Activated T-helper 1 cell treated with Interleukin-2 at 50 U/mL for 16 hours (primary cell): ENCODE results near the gene CEP104.
"Not testable (repeated sequence)": the region's sequence is repeated elsewhere in the genome, so short reads cannot be mapped to it uniquely, and the experiment has no call there.

Source experiments
- DNase-seq: peaks from one replicate; pipeline ENCODE4 v3.0.0-alpha.2; 2020; ENCODE audit warnings: low read depth

CEP104 gene

DNA sequence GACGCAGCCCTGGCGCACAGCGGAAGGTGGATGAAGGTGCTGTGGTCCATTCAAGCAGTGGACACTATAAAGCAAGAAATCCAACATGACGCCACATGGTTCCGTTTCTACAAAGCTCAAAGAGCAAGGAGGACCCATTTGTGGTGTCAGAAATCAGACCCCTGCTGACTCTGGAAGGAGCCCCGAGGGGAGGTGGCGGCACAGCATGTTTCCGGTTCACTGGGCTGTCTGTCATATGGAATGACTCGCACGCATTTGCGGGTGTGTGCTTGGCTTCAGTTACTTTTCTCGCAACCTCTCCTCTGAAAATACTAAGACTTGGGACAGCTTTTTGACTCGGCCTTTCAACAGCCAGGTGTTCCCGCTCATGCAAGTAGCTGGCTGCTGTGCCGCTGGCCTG lies 31.7 kb downstream of the CEP104 start:
- no peak for DNase-seq

DNA sequence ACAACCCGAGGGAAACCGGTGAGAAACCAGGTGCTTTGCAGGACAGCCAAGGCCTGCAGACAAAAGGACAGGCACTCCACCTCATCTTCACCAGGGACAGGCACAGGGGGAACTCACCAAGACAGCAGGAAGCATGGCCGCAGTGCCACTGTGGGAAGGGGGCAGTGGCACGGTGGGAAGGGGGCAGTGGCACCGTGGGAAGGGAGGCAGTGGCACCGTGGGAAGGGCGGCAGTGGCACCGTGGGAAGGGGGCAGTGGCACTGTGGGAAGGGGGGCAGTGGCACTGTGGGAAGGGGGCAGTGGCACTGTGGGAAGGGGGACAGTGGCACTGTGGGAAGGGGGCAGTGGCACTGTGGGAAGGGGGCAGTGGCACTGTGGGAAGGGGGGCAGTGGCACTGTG lies 32.4 kb downstream of the CEP104 start:
- DNase-seq = no peak

DNA sequence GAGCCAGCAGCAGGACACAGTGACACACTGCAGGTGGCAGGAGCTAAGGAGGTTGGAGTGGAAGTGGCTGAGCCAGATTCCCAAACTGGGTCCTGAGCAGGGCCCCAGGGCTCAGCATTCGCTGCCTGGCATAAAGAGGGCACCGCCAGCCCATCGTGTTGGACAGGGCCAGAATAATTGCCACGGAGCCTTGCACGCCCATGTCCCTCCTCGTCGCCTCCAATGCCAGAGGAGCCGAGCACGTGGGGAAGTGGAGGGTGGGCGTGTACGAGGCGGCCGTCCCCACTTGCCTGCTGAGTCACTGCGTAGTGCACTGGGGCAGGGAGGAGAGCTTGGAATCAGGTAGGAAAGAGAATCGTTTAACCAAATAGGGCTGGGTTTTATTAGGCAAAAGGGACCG lies 34.6 kb downstream of the CEP104 start:
- no peak for DNase-seq

DNA sequence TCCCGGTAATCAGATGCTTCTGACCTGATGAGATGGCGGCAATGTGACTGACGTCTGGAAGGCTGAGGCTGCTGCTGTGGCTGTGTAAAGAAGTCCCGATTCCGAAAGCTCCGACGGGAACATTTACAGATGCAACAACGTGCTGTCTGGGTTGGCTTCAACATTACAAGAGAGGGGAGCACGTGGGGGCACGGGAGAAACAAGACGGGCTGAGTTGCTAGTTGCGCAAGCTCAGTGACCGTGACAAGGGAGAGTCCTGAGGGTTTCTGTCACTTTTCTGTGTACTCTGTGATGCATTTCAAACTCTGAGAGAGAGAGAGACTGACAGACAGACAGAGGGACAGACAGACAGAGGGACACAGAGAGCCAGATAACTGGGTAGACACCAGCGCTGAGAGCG lies 35.1 kb downstream of the CEP104 start:
- DNase-seq = no peak

DNA sequence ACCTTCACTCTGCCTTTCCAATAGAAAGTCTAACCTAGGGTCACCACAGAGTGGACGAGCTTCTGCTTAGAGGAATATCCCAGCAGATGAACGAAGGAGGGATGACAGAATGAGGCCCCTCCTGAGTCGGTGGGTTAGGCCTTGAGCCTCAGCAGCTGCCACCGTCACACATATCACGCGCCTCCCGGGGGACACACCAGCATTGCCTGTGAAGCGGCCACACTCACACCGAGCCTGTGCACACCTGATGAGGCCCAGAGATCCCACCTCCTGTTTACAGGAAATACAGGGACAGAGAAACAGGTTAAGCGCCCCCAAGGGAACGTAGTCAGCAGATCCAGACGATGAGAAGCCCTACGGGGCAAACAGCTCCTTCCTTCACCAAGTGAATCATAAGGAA lies 35.6 kb downstream of the CEP104 start:
- DNase-seq = no peak

DNA sequence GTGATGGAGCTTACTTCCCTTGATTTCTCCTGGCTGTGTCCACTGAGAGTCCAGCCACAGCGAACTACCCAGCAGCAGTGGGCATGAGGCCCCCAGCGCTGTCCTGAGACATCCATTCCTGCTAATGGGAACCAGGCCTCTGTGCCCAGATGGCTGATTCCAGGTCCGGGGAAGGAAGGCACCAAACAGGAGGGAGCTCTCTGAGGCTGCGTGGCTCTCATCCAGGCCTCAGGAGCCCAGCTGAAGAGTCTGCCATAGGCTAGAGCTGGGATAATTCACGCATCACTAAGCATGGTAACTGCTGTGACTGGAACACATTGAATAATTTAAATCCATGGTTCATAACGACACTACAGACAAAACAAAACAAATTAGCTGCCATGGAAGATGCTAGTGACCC lies 36.0 kb downstream of the CEP104 start:
- DNase-seq = no peak

DNA sequence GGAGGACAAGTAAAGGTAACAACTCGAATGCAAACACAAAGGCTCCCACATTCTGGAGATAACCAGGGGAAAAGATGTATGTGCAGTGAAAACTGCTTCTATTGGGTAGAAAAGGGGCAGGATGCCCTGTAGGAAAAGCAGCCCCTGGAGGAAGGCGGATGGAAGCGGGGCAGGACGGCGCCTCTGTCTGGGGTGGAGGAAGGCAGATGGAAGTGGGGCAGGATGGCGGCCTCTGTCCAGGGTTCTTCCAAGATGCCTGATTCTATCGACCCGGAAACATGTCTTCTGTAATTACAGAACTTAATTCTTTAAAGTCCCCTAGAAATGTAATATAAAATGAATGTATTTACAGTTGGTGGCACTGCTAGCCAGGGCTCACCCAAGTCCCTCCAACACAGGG lies 36.7 kb downstream of the CEP104 start:
- DNase-seq = no peak

DNA sequence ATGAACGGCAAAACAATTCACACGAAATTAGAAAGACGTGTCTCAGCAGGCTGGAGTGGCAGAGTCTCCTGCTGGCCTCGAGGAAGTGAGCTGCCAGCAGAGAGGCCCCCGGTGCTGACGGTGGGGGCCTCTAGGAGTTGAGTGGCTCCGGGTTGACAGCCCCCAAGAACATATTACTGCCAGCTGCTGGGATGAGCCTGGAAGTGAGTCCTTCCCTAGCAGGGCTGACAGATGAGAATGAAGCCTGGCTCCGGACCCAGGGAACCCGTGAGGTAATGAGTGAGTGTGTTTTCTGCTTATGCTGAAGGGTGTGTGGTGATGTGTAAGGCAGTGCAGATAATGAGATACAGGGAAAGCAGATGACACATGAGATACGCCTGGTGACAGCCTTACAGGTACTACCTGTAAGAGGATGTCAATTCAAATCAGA lies 37.2 kb downstream of the CEP104 start:
- DNase-seq = no peak

DNA sequence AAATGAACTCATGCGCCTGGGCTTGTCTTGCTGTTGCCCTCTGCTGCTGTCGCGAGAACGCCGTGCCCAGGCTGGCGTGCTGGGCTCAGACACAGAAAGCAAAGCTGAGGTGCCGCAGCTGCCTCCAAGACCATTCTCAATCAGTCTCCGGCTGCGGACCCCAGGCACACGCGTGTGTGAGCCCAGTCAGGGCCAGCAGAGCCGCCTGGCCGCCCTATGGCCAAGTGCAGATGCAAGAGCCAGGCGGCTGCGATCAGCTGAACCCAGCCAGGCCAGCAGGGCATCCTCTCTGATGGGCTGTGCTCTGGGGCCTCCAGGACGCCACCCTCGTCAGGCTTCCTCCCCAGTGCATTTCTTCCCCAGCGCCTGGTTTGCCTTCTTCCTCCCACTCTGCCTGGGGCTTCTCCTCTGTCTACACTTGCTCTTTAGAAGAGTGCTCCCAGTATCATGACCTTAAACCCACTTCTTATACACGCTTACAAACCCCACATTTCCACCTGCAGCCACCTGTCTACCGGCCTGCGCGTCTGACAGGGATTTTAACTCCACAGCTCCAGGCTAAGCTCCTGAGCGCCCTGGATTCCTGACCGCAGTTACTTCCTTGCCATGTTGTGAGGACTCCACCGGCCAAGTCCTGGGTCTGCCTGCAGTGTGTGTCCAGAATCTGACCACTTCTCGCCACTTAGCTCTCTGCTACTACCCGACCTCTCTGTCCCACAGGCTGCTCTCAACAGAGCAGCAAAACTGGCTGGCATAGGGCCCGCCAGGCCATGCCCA lies 39.0 kb downstream of the CEP104 start:
- DNase-seq = no peak

DNA sequence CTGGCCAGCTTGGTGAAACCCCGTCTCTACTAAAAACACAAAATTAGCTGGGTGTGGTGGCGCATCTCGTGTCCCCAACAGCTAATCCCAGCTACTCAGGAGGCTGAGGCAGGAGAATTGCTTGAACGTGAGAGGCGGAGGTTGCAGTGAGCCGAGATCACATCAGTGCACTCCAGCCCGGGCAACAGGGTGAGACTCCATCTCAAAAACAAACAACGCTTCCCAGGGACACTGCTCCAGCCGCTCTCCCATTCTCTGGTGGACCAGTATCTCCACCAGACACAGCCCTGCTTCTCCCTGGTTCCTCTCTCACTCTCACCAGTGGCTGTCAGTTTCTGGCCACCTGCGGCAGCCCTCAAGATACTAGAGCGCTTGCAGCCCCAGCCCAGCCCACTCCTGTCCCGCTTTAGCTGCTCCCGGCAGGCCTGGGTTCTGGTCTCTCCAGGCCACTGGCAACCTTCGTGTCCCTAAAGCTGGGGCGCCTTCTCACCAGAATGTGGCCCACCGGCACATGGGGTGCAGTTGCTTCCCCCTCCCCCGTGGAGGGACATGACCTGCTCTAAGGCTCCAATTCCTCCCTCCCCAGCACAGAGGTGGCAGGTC lies 39.8 kb downstream of the CEP104 start:
- DNase-seq = no peak

DNA sequence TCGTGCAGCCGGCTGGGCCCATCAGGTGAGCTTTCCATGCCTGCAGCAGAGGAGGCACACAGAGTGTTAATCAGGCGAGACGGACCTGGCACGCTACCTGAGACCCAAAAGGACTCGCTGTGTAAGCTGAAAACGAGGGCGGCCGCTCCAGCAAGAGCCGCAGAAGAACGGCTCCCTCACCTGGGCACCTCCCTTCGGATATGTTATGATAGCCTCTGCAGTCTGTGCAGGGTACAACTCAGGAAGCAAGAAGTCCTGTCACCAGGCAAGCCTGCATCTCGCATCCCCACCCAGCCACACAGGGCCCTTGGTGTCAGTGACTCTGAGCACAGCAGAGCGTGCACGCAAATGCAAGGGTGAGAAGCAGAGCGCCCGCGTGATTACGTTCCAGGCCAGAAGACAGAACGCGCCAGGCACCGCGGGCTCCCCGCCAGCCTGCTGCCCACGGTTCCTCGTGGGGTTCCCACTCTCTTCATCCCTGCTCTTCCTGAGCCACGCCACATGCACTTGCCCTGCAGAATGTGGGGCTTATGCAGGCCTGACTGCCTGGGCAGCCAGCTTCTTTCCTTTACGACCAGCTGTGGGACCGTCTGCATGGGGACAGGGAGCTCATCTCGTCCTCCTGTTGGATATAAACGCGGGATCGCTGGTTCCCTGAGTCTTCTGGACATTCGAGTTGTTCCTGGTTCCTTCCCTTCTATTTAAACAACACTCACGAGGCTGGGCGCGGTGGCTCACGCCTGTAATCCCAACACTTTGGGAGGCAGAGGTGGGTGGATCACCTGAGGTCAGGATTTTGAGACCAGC lies 40.5 kb downstream of the CEP104 start:
- no peak for DNase-seq

DNA sequence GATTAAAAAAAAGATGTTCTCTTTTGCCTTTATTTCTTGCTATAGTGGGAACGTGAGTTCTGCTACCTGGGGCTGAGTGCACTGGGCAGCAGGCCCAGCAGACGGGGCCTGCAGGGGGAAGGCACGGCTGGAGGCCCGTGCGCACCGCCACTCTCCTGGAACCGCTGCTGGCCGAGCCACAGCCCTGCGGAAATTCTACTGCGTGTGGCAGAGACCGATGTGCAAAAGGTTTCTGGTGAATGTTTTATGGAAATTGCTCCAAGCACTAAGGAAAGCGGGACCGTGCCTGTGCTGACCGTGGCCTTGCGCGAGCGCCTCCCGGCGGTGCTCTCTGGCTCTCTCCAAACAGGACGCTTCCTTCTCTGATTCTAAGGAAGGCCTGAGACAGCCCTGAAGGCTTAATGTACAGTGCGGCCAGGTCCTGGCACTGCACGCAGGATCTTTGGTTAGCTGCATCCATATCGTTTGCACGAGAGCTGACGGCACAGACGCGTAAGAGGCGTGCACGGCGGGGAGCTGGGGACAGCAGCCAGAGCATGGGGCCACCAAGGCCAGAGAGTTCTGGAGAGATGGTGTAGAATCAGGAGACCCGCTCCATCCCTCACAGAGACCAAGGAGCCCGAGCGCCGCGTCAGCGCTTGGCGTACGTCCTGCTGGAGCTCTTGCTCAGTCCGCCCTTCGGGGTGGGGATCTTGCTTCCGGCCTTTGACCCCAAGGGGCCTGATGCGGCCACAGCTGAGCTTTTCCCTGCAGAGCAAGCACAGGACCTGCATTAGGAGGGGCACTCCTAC lies 42.0 kb downstream of the CEP104 start:
- no peak for DNase-seq

DNA sequence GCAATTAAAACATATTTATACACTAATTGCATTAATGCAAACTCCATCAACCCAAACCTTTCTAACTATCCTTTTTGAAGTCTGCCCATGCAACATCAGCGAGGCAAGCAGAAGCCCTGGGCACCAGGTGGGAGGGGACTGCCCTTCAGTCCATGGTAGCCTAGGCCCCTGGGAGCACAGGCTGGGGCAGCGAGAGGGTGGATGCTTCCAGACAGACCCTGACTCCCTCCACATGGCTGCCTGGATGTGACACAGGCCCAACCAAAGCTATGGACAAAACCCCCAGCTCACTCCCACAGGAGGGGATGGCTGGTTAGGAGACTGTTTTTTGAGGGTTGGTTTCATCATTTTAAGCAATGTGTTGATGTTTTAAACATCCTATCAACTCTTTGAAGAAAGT lies 42.9 kb downstream of the CEP104 start:
- no peak for DNase-seq

DNA sequence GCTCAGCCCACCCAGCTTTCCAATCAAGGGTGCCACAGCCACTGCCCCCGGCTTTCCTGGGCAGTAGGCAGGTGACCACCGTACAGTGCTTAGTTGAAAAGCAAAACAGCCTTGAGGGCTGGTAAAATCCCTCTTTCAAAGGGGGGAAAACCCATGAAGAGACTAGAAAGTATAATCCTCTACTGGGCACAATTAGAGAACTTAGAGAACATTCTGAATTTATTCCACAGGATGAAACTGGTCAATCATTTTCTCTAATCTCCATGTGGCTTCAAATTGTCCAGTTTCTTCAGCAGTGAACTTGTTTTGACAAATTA lies 45.5 kb downstream of the CEP104 start:
- DNase-seq = no peak

DNA sequence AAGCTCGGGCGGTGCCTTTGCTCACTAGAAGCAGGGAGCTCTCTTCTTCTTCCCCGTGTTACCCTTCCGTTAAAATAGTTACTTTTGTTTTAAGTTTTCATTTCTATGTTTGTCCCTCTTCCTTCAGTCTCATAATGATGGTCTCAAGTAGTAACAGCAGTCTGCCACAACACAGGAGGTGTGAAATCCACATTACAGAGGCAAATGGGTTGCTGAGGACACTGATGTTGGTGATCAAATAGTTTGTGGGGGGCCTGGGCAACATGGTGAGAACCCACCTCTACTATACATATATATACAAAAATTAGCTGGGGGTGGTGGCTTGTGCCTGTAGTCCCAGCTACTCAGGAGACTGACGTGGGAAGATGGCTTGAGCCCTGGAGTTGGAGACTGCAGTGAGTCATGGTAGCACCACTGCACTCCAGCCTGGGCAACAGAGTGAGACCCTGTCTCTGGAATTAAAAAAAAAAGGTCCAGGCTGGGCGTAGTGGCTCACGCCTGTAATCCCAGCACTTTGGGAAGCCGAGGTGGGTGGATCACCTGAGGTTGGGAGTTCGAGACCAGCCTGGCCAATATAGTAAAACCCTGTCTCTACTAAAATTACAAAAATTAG lies 46.8 kb downstream of the CEP104 start:
- not testable (repeated sequence) for DNase-seq

DNA sequence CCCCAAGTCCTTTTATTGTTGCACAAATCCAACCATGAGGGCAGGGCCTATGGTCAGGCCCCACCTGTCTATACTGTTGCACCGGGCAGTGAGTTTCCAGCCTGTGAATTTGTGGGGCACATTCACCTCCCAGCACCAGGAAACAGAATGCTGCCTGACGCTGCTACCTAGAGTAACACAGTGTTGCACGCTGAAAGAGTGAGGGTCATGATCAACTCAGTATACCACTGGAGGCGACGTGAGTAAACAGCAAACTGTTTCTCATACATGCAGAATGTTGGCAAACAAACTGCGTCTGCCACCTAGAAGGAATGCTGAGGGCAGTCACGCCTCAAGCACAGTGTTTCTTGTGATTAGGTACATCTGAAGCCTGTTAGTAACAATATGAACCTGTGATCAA lies 47.3 kb downstream of the CEP104 start:
- no peak for DNase-seq

DNA sequence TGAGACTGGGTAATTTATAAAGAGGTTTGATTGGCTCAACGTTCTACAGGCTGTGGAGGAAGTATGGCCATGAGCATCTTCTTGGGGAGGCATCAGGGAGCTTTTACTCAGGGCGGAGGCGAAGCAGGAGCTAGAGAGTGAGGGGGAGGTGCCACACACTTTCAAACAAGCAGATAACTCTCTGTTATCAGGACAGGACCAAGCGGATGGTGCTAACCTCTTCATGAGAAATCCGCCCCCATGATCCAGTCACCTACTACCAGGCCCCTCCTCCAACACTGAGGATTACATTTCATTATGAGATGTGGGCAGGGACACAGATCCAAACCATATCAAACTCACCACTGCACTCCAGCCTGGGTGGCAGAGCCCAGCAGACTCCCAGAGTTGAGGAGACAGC lies 49.2 kb downstream of the CEP104 start:
- DNase-seq = no peak

DNA sequence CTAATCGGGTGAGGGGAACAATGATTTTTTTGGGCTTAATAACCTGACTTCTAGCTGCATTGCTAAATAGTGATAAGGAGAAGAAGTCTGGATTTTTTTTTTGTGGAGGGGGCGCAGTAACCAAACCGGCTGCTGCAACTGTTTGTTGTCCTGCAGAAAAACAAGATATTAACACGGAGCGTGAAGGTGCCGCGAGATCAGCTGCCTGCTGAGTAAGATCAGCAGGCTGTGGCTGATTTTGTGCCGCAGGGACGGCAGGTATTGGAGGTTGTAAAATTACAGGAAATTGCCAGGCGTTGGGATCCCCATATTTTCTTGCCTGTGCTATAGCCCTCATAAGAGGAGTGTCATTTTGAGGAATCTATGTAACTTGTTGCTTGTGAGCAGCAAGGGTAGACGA lies 52.0 kb downstream of the CEP104 start:
- no peak for DNase-seq

DNA sequence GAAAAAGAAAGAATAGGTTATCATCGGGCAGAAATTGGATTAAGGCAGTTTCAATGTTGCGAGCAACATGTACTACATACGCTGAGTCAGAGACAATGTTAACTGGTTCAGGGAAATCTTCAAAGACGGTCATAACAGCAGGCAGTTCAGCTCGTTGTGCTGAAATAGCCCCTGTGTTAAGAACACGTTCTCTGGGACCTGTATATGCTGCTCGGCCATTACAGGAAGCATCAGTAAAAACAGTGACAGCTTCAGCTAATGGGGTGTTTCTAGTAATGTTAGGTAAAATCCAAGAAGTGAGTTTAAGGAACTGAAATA lies 52.4 kb downstream of the CEP104 start:
- not testable (repeated sequence) for DNase-seq

DNA sequence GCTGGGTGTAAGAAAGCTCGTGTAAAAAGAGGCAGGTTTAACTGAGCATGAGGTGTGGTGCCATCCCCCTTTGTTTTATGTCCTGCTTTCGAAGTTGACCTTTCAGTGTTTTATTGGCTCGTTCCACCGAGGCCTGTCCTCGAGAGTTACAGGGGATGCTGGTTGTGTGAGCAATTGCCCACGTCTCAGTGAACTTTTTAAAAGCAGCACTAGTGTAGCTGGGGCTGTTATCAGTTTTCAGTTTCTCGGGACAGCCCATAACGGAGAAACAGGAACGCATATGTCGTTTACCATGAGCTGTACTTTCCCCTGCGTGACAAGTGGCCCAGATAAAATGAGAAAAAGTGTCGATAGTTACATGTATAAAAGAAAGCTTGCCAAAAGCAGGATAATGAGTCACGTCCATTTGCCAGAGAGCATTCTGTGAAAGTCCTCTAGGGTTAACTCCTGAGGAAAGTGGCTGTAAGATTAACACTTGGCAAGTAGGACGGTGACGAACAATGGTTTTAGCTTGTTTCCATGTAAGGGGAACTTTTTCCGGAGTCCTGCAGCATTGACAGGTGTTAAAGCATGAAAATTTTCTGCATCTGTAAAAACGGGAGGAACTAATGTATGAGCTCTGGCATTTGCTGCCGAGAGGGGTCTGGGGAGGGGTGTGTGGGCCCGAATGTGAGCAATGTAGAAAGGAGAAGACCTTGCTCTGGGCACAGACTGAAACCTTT lies 52.9 kb downstream of the CEP104 start:
- no peak for DNase-seq

DNA sequence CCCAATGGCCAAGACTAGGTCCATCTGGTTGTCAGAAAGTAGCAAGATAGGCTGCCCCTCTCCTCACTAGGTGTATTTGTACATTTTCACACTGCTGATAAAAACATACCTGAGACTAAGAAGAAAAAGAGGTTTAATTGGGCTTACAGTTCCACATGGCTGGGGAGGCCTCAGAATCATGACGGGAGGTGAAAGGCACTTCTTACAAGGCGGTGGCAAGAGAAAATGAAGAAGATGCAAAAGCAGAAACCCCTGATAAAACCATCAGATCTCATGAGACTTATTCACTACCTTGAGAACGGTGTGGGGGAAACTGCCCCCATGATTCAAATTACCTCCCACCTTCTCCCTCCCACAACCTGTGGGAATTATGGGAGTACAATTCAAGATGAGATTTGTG lies 56.2 kb downstream of the CEP104 start:
- not testable (repeated sequence) for DNase-seq
